ENCODE data around the gene DOK5. TPM values are rescaled to one million over a fixed set of nuclear protein-coding genes. Genes with fewer than 3 reads are reported as not detected.

The DOK5 gene
- total and polyA plus RNA-seq, 2 donors (not counting 3 experiments of a cell fraction or from before 2014, with no cell fraction given) = 3.5 to 14.2 TPM

DNA sequence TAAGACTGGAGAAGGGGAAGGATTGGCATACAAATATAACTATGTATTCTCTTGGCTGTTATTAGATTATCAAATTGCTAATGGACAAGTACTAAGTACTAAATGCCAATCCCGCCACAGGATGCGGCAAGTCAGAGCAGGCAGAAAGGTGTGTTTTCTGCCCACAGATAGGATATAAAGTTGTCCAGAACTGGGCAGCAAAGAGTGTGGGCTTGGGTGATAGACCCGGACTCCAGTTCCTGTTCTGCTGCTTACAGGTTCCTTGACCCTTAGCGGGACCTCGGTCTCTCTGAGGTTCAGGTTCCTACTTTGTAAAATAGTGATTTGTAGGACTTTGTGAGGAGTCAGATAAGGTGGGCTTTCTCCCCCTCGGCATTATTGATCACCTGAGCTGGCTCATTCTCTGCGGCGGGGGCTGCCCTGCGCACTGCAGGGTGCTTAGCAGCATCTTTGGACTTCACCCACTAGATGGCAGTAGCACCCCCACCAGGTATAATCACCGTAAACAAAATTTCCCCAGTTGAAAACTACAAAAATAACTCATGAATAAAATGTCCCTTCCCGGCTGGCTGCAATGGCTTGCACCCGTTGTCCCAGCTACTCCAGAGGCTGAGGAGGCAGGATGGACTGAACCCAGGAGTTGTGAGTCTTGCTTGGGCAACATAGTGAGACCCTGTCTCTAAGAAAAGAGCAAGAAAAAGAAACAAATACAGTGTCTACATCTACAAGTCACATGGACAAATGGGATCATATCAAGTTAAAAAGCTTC, 193.1 kb downstream of the DOK5 start:
- intact Hi-C loops (cut with micrococcal nuclease) (loop anchor here (5.0 kb wide), 2 partner anchors 1579 to 1674 kb away; partner anchors contain the start of gene MC3R), dilution Hi-C loops (cut with MboI; ENCODE audit: extremely low pct_ligation_motif_present, low sequenced_read_pairs) (no loop called here)
- no peaks in the 10 kb centered on the region for H3K27me3 ChIP-seq (ENCODE audit: control insufficient read depth in 2 of 2, insufficient read depth in 2 of 2, low read length in 2 of 2)
- no peaks in the 10 kb centered on the region for H3K9me1 ChIP-seq (replicated peaks; ENCODE audit: control insufficient read depth, extremely low read depth, insufficient read depth, low read length)
- FAIRE-seq (peak; percentile 33), DNase-seq (ENCODE audit: low read depth, low spot score) (peak; percentile 34)
- no peaks in the 10 kb centered on the region for H4K20me1 ChIP-seq (replicated peaks; ENCODE audit: control insufficient read depth, extremely low read depth, insufficient read depth, low read length)
- CTCF ChIA-PET = interaction anchor here (1.0 to 3.9 kb wide), 7 partner anchors 10 to 1677 kb away, joined by 3 to 29 read pairs (median 4); no protein-coding TSS in a partner anchor
- POLR2A ChIA-PET = no interaction called here
- H3K9me3 ChIP-seq (replicated peaks; ENCODE audit: control insufficient read depth, insufficient read depth, low read length) = no peaks in the 10 kb centered on the region
- no peak overlapping the region for H3K9ac ChIP-seq (replicated peaks; ENCODE audit: extremely low read depth, insufficient read depth, low read length)
- no peak overlapping the region for H3K27ac ChIP-seq (ENCODE audit: insufficient read depth, low read depth, low read length)
- H3K4me3 ChIP-seq (replicated peaks in 1 of 3; ENCODE audit: insufficient read depth in 1 of 3, low read depth in 1 of 3, low read length in 3 of 3) = no peak overlapping the region
- H3K36me3 ChIP-seq (ENCODE audit: control insufficient read depth in 2 of 2, extremely low read depth in 1 of 2, insufficient read depth in 2 of 2, low read length in 2 of 2) = no peaks in the 10 kb centered on the region
- BruUV-seq (replicated peaks) = no TSS peak
- TF ChIP-seq, protein P1, sequence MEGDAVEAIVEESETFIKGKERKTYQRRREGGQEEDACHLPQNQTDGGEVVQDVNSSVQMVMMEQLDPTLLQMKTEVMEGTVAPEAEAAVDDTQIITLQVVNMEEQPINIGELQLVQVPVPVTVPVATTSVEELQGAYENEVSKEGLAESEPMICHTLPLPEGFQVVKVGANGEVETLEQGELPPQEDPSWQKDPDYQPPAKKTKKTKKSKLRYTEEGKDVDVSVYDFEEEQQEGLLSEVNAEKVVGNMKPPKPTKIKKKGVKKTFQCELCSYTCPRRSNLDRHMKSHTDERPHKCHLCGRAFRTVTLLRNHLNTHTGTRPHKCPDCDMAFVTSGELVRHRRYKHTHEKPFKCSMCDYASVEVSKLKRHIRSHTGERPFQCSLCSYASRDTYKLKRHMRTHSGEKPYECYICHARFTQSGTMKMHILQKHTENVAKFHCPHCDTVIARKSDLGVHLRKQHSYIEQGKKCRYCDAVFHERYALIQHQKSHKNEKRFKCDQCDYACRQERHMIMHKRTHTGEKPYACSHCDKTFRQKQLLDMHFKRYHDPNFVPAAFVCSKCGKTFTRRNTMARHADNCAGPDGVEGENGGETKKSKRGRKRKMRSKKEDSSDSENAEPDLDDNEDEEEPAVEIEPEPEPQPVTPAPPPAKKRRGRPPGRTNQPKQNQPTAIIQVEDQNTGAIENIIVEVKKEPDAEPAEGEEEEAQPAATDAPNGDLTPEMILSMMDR (IDR thresholded peaks at IDR 0.05; ENCODE audit: extremely low read depth in 1 of 2, insufficient read depth in 1 of 2, low read depth in 1 of 2, low read length in 2 of 2) = peak; percentile 68 to 84
- TF ChIP-seq FOS (IDR thresholded peaks at IDR 0.05; ENCODE audit: borderline replicate concordance, insufficient read depth, low read length) = no peak
- H2AFZ ChIP-seq (ENCODE audit: low read depth, low read length) = peak overlapping the region; percentile 62
- no peaks in the 10 kb centered on the region for H3K79me2 ChIP-seq (ENCODE audit: control insufficient read depth, insufficient read depth, low read length)
- H3K4me2 ChIP-seq (ENCODE audit: insufficient read depth, low read length) = no peak overlapping the region
- no peaks in the 10 kb centered on the region for H3K4me1 ChIP-seq (ENCODE audit: control insufficient read depth, extremely low read depth, insufficient read depth, low read length)

DNA sequence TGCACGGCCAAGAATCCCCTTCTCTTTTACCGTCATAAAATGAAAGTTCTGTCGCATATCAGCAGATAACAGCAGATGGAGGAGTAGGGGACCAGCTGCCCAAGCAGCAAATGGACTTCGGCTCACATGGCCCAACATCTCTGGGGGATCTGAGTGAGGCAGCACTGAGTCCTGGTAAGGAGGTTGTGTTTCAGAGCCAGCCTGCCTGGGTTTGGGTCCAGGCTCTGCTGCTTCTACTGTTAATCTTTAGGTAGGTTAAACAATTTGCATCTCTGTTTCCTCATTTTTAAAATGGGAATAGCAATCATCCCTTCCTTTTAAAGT, 193.6 kb downstream of the DOK5 start:
- Histone ChIP-seq H3K27ac (ENCODE audit: insufficient read depth, low read depth, low read length) (no peak overlapping the region), H3K36me3 (ENCODE audit: control insufficient read depth in 2 of 2, extremely low read depth in 1 of 2, insufficient read depth in 2 of 2, low read length in 2 of 2) (no peaks in the 10 kb centered on the region), H3K27me3 (ENCODE audit: control insufficient read depth in 2 of 2, insufficient read depth in 2 of 2, low read length in 2 of 2) (no peaks in the 10 kb centered on the region), H3K9me1 (replicated peaks; ENCODE audit: control insufficient read depth, extremely low read depth, insufficient read depth, low read length) (no peaks in the 10 kb centered on the region), H3K4me1 (ENCODE audit: control insufficient read depth, extremely low read depth, insufficient read depth, low read length) (no peaks in the 10 kb centered on the region), H3K4me2 (ENCODE audit: insufficient read depth, low read length) (no peak overlapping the region), H4K20me1 (replicated peaks; ENCODE audit: control insufficient read depth, extremely low read depth, insufficient read depth, low read length) (no peaks in the 10 kb centered on the region), H3K79me2 (ENCODE audit: control insufficient read depth, insufficient read depth, low read length) (no peaks in the 10 kb centered on the region), H3K9ac (replicated peaks; ENCODE audit: extremely low read depth, insufficient read depth, low read length) (no peak overlapping the region), H3K9me3 (replicated peaks; ENCODE audit: control insufficient read depth, insufficient read depth, low read length) (no peaks in the 10 kb centered on the region), H3K4me3 (replicated peaks in 1 of 3; ENCODE audit: insufficient read depth in 1 of 3, low read depth in 1 of 3, low read length in 3 of 3) (no peak overlapping the region), H2AFZ (ENCODE audit: low read depth, low read length) (no peak overlapping the region)
- ChIA-PET POLR2A (no interaction called here), CTCF (interaction anchor here (1.4 to 3.9 kb wide), 4 partner anchors 10 to 1675 kb away, joined by 4 to 29 read pairs (median 13); no protein-coding TSS in a partner anchor)
- TF ChIP-seq, protein P1 (IDR thresholded peaks at IDR 0.05; ENCODE audit: extremely low read depth in 1 of 2, insufficient read depth in 1 of 2, low read depth in 1 of 2, low read length in 2 of 2) = no peak
- no peak for TF ChIP-seq FOS (IDR thresholded peaks at IDR 0.05; ENCODE audit: borderline replicate concordance, insufficient read depth, low read length)
- TF ChIP-seq POLR2AphosphoS5 (IDR thresholded peaks at IDR 0.05; ENCODE audit: insufficient read depth, low read depth, low read length) = no peak
- TF ChIP-seq EZH2 (IDR thresholded peaks at IDR 0.05; ENCODE audit: borderline replicate concordance, low read depth, low read length, severe bottlenecking) = no peak
- TF ChIP-seq GATA2 (IDR thresholded peaks at IDR 0.05; ENCODE audit: insufficient read depth, insufficient read length, low read depth, low read length) = no peak
- TF ChIP-seq, protein P2, sequence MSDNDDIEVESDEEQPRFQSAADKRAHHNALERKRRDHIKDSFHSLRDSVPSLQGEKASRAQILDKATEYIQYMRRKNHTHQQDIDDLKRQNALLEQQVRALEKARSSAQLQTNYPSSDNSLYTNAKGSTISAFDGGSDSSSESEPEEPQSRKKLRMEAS (IDR thresholded peaks at IDR 0.05; ENCODE audit: insufficient read depth, insufficient read length) = no peak
- no peak for TF ChIP-seq JUN (IDR thresholded peaks at IDR 0.05; ENCODE audit: borderline replicate concordance, insufficient read depth, insufficient read length, low read depth)
- no peak for TF ChIP-seq MYC (IDR thresholded peaks at IDR 0.05; ENCODE audit: low read depth, low read length)
- TF ChIP-seq POLR2A (IDR thresholded peaks at IDR 0.05; ENCODE audit: low read depth, low read length) = no peak
- intact Hi-C loops (cut with micrococcal nuclease) (loop anchor here (5.0 kb wide), 2 partner anchors 1578 to 1673 kb away; partner anchors contain the start of gene MC3R), dilution Hi-C loops (cut with MboI; ENCODE audit: extremely low pct_ligation_motif_present, low sequenced_read_pairs) (no loop called here)
- no peak for FAIRE-seq
- no peak for DNase-seq (ENCODE audit: low read depth, low spot score)
- no TSS peak for BruUV-seq (replicated peaks)
